ENCODE measurements around the gene SLC10A2.
"Not testable (repeated sequence)": the region's sequence is repeated elsewhere in the genome, so short reads cannot be mapped to it uniquely, and the experiment has no call there.

The SLC10A2 gene, protein sequence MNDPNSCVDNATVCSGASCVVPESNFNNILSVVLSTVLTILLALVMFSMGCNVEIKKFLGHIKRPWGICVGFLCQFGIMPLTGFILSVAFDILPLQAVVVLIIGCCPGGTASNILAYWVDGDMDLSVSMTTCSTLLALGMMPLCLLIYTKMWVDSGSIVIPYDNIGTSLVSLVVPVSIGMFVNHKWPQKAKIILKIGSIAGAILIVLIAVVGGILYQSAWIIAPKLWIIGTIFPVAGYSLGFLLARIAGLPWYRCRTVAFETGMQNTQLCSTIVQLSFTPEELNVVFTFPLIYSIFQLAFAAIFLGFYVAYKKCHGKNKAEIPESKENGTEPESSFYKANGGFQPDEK

DNA sequence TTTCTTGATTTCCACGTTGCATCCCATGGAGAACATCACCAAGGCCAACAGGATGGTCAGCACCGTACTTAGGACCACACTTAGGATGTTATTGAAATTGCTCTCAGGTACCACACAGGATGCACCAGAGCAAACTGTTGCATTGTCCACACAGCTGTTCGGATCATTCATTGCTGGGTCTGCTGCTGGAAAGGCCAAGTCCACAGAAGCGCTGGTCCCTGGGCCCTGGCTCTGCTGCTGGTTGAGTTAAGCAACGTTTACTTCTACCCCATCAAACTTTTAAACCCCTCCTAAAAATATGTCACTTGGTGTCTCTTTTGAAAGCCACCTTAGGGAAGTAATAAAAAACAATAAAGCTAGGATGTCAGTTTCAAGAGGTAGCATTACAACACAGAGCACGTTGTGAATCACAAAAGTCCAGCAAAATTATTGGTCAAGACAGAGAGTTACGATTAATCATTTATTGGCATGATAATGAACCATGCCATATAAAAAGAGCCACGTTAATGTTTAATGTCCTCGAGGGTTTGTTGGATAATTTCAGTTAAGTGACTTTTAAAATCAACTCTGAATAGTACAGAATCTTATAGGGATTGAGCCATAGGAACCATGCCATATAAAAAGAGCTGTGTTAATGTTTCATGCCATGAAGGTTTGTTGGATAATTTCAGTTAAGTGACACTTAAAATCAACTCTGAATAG is at the start of gene SLC10A2:
TSS of gene SLC10A2 (minus strand) at position 339 of the 702 bp plus-strand sequence. CDS start at position 171, 168 bp downstream.
- no peak within 1 kb of the TSS for H3K27ac ChIP-seq (ENCODE audit: poor library complexity, severe bottlenecking)
- no peaks in the 10 kb centered on the region for H3K27me3 ChIP-seq (ENCODE audit: insufficient read depth, poor library complexity, severe bottlenecking)
- H3K4me3 ChIP-seq (ENCODE audit: severe bottlenecking): no peak within 1 kb of the TSS
- H3K9me3 ChIP-seq (ENCODE audit: severe bottlenecking): no peaks in the 10 kb centered on the region
- DNase-seq (ENCODE audit: low spot score) (no peak), ATAC-seq (ENCODE audit: low read depth) (no peak)
- H3K4me1 ChIP-seq (ENCODE audit: insufficient read depth, poor library complexity, severe bottlenecking): no peaks in the 10 kb centered on the region
- H3K36me3 ChIP-seq (ENCODE audit: low read depth): no peaks in the 10 kb centered on the region
- TF ChIP-seq, protein P1, sequence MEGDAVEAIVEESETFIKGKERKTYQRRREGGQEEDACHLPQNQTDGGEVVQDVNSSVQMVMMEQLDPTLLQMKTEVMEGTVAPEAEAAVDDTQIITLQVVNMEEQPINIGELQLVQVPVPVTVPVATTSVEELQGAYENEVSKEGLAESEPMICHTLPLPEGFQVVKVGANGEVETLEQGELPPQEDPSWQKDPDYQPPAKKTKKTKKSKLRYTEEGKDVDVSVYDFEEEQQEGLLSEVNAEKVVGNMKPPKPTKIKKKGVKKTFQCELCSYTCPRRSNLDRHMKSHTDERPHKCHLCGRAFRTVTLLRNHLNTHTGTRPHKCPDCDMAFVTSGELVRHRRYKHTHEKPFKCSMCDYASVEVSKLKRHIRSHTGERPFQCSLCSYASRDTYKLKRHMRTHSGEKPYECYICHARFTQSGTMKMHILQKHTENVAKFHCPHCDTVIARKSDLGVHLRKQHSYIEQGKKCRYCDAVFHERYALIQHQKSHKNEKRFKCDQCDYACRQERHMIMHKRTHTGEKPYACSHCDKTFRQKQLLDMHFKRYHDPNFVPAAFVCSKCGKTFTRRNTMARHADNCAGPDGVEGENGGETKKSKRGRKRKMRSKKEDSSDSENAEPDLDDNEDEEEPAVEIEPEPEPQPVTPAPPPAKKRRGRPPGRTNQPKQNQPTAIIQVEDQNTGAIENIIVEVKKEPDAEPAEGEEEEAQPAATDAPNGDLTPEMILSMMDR (IDR thresholded peaks at IDR 0.05; ENCODE audit: poor library complexity, severe bottlenecking): no peak

DNA sequence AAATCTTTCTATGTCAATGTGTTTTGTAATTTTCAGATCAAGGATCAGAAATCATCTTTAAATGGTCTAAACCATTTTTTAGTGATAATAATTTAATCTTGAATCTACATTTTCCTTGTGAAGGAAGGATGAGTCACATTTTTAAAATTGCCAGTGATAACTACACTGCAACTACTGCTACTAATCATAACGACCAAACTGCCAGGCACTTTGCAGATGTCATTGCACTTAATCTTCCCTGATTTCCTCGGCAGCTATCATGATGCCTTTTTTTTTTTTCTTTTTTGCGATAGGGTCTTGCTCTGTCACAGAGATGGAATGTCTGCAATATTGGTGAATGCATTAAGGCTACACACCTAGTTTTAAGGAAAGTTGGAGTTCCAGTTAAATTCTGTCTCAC is 41.4 kb upstream of the SLC10A2 start:
- Histone ChIP-seq H3K27me3 (ENCODE audit: insufficient read depth, poor library complexity, severe bottlenecking) (no peaks in the 10 kb centered on the region), H3K36me3 (ENCODE audit: low read depth) (no peaks in the 10 kb centered on the region), H3K4me1 (ENCODE audit: insufficient read depth, poor library complexity, severe bottlenecking) (no peaks in the 10 kb centered on the region), H3K4me3 (ENCODE audit: severe bottlenecking) (no peak overlapping the region), H3K27ac (ENCODE audit: poor library complexity, severe bottlenecking) (no peak overlapping the region), H3K9me3 (ENCODE audit: severe bottlenecking) (no peaks in the 10 kb centered on the region)
- DNase-seq (ENCODE audit: low spot score) (no peak), ATAC-seq (ENCODE audit: low read depth) (no peak)
- TF ChIP-seq, protein P1 (IDR thresholded peaks at IDR 0.05; ENCODE audit: poor library complexity, severe bottlenecking): no peak

DNA sequence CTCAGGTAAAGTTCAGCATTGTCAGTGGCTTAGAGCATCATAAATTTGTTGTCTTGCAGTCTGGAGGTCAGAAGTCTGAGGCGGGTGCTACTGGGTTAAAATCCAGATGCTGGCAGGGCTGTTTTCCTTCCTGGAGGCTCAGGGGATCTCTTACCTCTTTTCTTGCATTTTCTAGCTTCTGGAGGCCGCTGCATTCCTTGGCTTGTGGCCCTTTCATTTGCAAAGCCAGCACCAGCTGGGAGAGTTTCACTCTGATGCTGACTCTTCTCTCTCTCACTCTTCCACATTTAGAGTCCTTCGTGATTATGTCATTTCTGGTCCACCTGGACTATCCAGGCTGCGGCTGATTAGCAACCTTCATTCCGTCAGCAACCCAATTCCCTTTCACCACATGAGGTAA is 38.1 kb upstream of the SLC10A2 start:
- no peak overlapping the region for H3K4me3 ChIP-seq (ENCODE audit: severe bottlenecking)
- DNase-seq (ENCODE audit: low spot score) (no peak), ATAC-seq (ENCODE audit: low read depth) (no peak)
- no peaks in the 10 kb centered on the region for H3K36me3 ChIP-seq (ENCODE audit: low read depth)
- TF ChIP-seq, protein P1 (IDR thresholded peaks at IDR 0.05; ENCODE audit: poor library complexity, severe bottlenecking): no peak
- H3K9me3 ChIP-seq (ENCODE audit: severe bottlenecking): no peaks in the 10 kb centered on the region
- peaks cover 9% of the 10 kb centered on the region for H3K4me1 ChIP-seq (ENCODE audit: insufficient read depth, poor library complexity, severe bottlenecking)
- H3K27ac ChIP-seq (ENCODE audit: poor library complexity, severe bottlenecking): no peak overlapping the region
- H3K27me3 ChIP-seq (ENCODE audit: insufficient read depth, poor library complexity, severe bottlenecking): no peaks in the 10 kb centered on the region

DNA sequence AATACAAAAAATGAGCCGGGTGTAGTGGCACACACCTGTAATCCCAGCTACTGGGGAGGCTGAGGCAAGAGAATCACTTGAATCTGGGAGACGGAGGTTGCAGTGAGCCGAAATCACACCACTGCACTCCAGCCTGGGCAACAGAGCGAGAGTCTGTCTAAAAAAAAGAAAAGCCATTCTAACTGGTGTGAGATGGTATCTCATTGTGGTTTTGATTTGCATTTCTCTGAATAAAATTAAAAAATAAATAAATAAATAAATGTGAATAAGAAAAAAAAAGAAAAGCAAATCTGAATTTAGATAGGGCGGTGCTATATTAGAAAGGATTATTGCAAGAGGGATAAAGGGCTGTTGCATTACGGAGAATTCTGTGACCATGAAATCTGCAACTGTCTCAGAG is 37.2 kb upstream of the SLC10A2 start:
- not testable (repeated sequence) for H3K36me3 ChIP-seq (ENCODE audit: low read depth); ATAC-seq (ENCODE audit: low read depth); H3K4me3 ChIP-seq (ENCODE audit: severe bottlenecking); H3K27me3 ChIP-seq (ENCODE audit: insufficient read depth, poor library complexity, severe bottlenecking); H3K9me3 ChIP-seq (ENCODE audit: severe bottlenecking); DNase-seq (ENCODE audit: low spot score); H3K4me1 ChIP-seq (ENCODE audit: insufficient read depth, poor library complexity, severe bottlenecking); H3K27ac ChIP-seq (ENCODE audit: poor library complexity, severe bottlenecking)

DNA sequence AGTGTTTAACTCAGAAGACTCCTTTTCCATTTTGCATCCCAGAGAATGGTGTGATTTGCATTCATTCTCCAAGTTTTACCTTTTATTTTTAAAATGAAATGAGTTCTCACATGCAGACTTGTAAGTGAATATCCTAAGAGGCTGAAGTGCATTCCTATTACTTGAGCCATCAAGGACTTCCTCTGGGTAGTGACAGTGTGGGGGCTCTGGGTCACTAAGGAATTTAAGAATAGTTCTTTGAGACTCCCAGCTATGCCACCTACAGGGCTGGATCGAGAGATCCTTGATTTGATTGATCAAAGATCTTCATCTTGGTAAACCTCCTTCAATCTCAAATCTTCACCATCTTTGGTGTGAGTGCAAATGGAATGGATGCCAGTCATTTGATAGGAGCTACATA is 36.3 kb upstream of the SLC10A2 start:
- no peaks in the 10 kb centered on the region for H3K36me3 ChIP-seq (ENCODE audit: low read depth)
- H3K4me1 ChIP-seq (ENCODE audit: insufficient read depth, poor library complexity, severe bottlenecking): peaks cover 9% of the 10 kb centered on the region
- no peak for DNase-seq (ENCODE audit: low spot score)
- no peaks in the 10 kb centered on the region for H3K9me3 ChIP-seq (ENCODE audit: severe bottlenecking)
- no peak for ATAC-seq (ENCODE audit: low read depth)
- no peaks in the 10 kb centered on the region for H3K27me3 ChIP-seq (ENCODE audit: insufficient read depth, poor library complexity, severe bottlenecking)
- TF ChIP-seq, protein P1 (IDR thresholded peaks at IDR 0.05; ENCODE audit: poor library complexity, severe bottlenecking): no peak
- no peak overlapping the region for H3K4me3 ChIP-seq (ENCODE audit: severe bottlenecking)
- H3K27ac ChIP-seq (ENCODE audit: poor library complexity, severe bottlenecking): no peak overlapping the region

All from RWPE2 (cell line).